Measurements from ENCODE around the gene SLC27A2.

- no peak for TF ChIP-seq EZH2 (IDR thresholded peaks at IDR 0.05)
- no peak for TF ChIP-seq CTCF (IDR thresholded peaks at IDR 0.05)
- no peak for TF ChIP-seq EZH2phosphoT487 (IDR thresholded peaks at IDR 0.05)
Measured at GRCh38 chr15:50168379-50168778, 13.6 kb upstream of the SLC27A2 start.

Data from neural progenitor cell (in vitro differentiated cells).